ENCODE data around the gene SLC22A13.

SLC22A13 gene

GRCh38 chr3:38297947-38298711 is 32.5 kb downstream of the SLC22A13 start:
- no peak for DNase-seq (ENCODE audit: low spot score)
- Histone ChIP-seq H3K27ac (no peak overlapping the region), H3K4me3 (no peak overlapping the region)
- TF ChIP-seq CTCF (IDR thresholded peaks at IDR 0.05) = no peak

GRCh38 chr3:38306941-38307340 is 41.3 kb downstream of the SLC22A13 start:
- no peak overlapping the region for H3K4me3 ChIP-seq
- TF ChIP-seq CTCF (IDR thresholded peaks at IDR 0.05) = no peak
- no peak overlapping the region for H3K27ac ChIP-seq
- DNase-seq (ENCODE audit: low spot score) = no peak

GRCh38 chr3:38307599-38307998 is 42.0 kb downstream of the SLC22A13 start:
- H3K27ac ChIP-seq = no peak overlapping the region
- no peak for TF ChIP-seq CTCF (IDR thresholded peaks at IDR 0.05)
- no peak for DNase-seq (ENCODE audit: low spot score)
- no peak overlapping the region for H3K4me3 ChIP-seq

- no peak for TF ChIP-seq CTCF (IDR thresholded peaks at IDR 0.05)
- H3K4me3 ChIP-seq = no peak overlapping the region
- H3K27ac ChIP-seq = no peak overlapping the region
- DNase-seq (ENCODE audit: low spot score) = no peak
Measured at GRCh38 chr3:38308456-38308855, 42.8 kb downstream of the SLC22A13 start.

- no peak for TF ChIP-seq CTCF (IDR thresholded peaks at IDR 0.05)
- no peak overlapping the region for H3K27ac ChIP-seq
- no peak overlapping the region for H3K4me3 ChIP-seq
- no peak for DNase-seq (ENCODE audit: low spot score)
Measured at GRCh38 chr3:38311476-38311875, 45.9 kb downstream of the SLC22A13 start.

- H3K4me3 ChIP-seq = no peak overlapping the region
- TF ChIP-seq CTCF (IDR thresholded peaks at IDR 0.05) = no peak
- DNase-seq (ENCODE audit: low spot score) = no peak
- H3K27ac ChIP-seq = no peak overlapping the region
Measured at GRCh38 chr3:38311941-38312340, 46.3 kb downstream of the SLC22A13 start.

- Histone ChIP-seq H3K4me3 (no peak overlapping the region), H3K27ac (no peak overlapping the region)
- DNase-seq (ENCODE audit: low spot score) = no peak
- TF ChIP-seq CTCF (IDR thresholded peaks at IDR 0.05) = no peak
Measured at GRCh38 chr3:38312356-38312755, 46.7 kb downstream of the SLC22A13 start.

All from coronary artery (tissue), 2 donors.